Peyer's patch (tissue), 4 donors: ENCODE results near the gene SPECC1L.

Experiments
- CTCF ChIP-seq, 6 experiments: fragments of 450-650 bp in 4 of 6; fragments of 200-600 bp in 2 of 6; sonication (generic) in 1 of 6; IDR thresholded peaks; one replicate each; pipeline ENCODE4 v1.5.1; 2017 to 2019; ENCODE audit warnings: antibody characterized with exemption in 6 of 6, mild to moderate bottlenecking in 3 of 6, moderate library complexity in 1 of 6
- POLR2A ChIP-seq, 2 donors: fragments of 450-650 bp; IDR thresholded peaks; one replicate each; pipeline ENCODE4 v1.5.1; 2017; ENCODE audit warnings: antibody characterized with exemption in 2 of 2, mild to moderate bottlenecking in 2 of 2, moderate library complexity in 2 of 2

- peak in 2 of 6 experiments; percentile 5 to 25 for TF ChIP-seq CTCF (IDR thresholded peaks at IDR 0.05)
- no peak for TF ChIP-seq POLR2A (IDR thresholded peaks at IDR 0.05)
Measured at GRCh38 chr22:24437741-24438328, 167.2 kb downstream of the SPECC1L start.
